MM.1S (cell line): ENCODE measurements around the gene CHMP6.

ENCODE experiments used
- CTCF ChIP-seq: fragments of 300-600 bp; sonication (generic); IDR thresholded peaks from 2 replicates; pipeline ENCODE4 v1.5.1; 2016; ENCODE audit warnings: antibody characterized with exemption, low read length, mixed read lengths
- EZH2 ChIP-seq: fragments of 300-600 bp; sonication (generic); optimal IDR thresholded peaks from 2 replicates; pipeline ENCODE3; 2017; ENCODE audit warnings: low read depth, mild to moderate bottlenecking, antibody characterized with exemption, low read length, mixed read lengths

- TF ChIP-seq CTCF (no peak), EZH2 (no peak)
Measured at GRCh38 chr17:80952291-80952690, 39.4 kb upstream of the CHMP6 start.
